ENCODE data around the gene USH1G. TPM values are rescaled to one million over a fixed set of nuclear protein-coding genes. Genes with fewer than 3 reads are reported as not detected.

Gene USH1G
- total RNA-seq, 1 donor from 2014 or later: not detected

GRCh38 chr17:74954665-74955421, 31.8 kb upstream of the USH1G start:
- H3K27me3 ChIP-seq (ENCODE audit: low read depth): peaks cover 24% of the 10 kb centered on the region
- H3K9me3 ChIP-seq (replicated peaks): no peaks in the 10 kb centered on the region
- H3K4me1 ChIP-seq: no peaks in the 10 kb centered on the region
- peaks cover 19% of the 10 kb centered on the region for H3K36me3 ChIP-seq
- intact Hi-C loops (cut with micrococcal nuclease): no loop called here
- DNase-seq: no peak
- H3K27ac ChIP-seq (replicated peaks): no peak overlapping the region
- TF ChIP-seq CTCF (IDR thresholded peaks at IDR 0.05; ENCODE audit: borderline replicate concordance): no peak
- no peak overlapping the region for H3K4me3 ChIP-seq

GRCh38 chr17:74954115-74954514, 31.1 kb upstream of the USH1G start:
- H3K9me3 ChIP-seq (replicated peaks): no peaks in the 10 kb centered on the region
- DNase-seq: no peak
- no peaks in the 10 kb centered on the region for H3K4me1 ChIP-seq
- intact Hi-C loops (cut with micrococcal nuclease): no loop called here
- TF ChIP-seq CTCF (IDR thresholded peaks at IDR 0.05; ENCODE audit: borderline replicate concordance): no peak
- no peak overlapping the region for H3K4me3 ChIP-seq
- H3K27me3 ChIP-seq (ENCODE audit: low read depth): peaks cover 31% of the 10 kb centered on the region
- H3K27ac ChIP-seq (replicated peaks): no peak overlapping the region
- peaks cover 19% of the 10 kb centered on the region for H3K36me3 ChIP-seq

- Histone ChIP-seq H3K4me3 (no peak overlapping the region), H3K36me3 (peaks cover 19% of the 10 kb centered on the region), H3K9me3 (replicated peaks) (no peaks in the 10 kb centered on the region), H3K27ac (replicated peaks) (no peak overlapping the region), H3K4me1 (no peaks in the 10 kb centered on the region), H3K27me3 (ENCODE audit: low read depth) (peaks cover 40% of the 10 kb centered on the region)
- TF ChIP-seq CTCF (IDR thresholded peaks at IDR 0.05; ENCODE audit: borderline replicate concordance): no peak
- intact Hi-C loops (cut with micrococcal nuclease): no loop called here
- DNase-seq: no peak
Observed at GRCh38 chr17:74953134-74953687, 30.2 kb upstream of the USH1G start.

GRCh38 chr17:74952431-74953133, 29.5 kb upstream of the USH1G start:
- H3K27me3 ChIP-seq (ENCODE audit: low read depth): peaks cover 46% of the 10 kb centered on the region

More at GRCh38 chr17:74952431-74953133, 29.5 kb upstream of the USH1G start:
- no peak for TF ChIP-seq CTCF (IDR thresholded peaks at IDR 0.05; ENCODE audit: borderline replicate concordance)
- Histone ChIP-seq H3K36me3 (peaks cover 19% of the 10 kb centered on the region), H3K4me1 (no peaks in the 10 kb centered on the region), H3K27ac (replicated peaks) (no peak overlapping the region), H3K9me3 (replicated peaks) (no peaks in the 10 kb centered on the region), H3K4me3 (no peak overlapping the region)
- intact Hi-C loops (cut with micrococcal nuclease): no loop called here
- no peak for DNase-seq

All from left ventricle myocardium inferior (tissue), 1 donor.